ENCODE measurements around the gene CPLX4.

CPLX4 gene

DNA sequence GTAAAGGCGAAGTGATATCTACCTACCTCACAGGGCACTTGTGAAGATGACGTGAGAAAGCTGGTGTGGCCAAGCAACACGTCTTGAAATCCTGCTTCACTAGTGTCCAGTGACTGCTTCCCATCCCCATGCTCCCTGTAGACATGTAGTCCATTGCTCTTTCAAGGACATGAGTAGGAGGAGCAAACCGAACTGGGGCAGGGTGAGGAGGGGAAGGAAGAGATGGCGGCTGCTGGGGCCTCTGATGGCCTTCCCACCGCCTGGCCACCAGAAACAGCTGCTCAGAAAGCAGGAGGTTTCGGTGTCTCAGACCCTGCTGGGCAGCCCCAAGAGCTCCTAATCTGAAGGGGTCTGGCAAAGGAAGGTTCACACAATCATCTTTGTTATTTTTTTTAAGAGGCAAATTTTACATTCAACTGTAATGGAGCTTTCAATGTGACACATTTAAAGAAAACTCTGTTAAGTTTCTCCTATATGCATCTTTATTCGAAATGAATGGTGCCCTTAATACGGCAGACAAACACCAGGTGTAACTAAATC, 14.7 kb downstream of the CPLX4 start:
- no peak for DNase-seq (ENCODE audit: low spot score)
- TF ChIP-seq, protein P1, sequence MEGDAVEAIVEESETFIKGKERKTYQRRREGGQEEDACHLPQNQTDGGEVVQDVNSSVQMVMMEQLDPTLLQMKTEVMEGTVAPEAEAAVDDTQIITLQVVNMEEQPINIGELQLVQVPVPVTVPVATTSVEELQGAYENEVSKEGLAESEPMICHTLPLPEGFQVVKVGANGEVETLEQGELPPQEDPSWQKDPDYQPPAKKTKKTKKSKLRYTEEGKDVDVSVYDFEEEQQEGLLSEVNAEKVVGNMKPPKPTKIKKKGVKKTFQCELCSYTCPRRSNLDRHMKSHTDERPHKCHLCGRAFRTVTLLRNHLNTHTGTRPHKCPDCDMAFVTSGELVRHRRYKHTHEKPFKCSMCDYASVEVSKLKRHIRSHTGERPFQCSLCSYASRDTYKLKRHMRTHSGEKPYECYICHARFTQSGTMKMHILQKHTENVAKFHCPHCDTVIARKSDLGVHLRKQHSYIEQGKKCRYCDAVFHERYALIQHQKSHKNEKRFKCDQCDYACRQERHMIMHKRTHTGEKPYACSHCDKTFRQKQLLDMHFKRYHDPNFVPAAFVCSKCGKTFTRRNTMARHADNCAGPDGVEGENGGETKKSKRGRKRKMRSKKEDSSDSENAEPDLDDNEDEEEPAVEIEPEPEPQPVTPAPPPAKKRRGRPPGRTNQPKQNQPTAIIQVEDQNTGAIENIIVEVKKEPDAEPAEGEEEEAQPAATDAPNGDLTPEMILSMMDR (IDR thresholded peaks at IDR 0.05; ENCODE audit: extremely low read depth, insufficient read depth, missing control alignments): no peak
- in situ Hi-C loops (cut with MboI; ENCODE audit: low pct_unique_long_range_greater_than_20kb, low sequenced_read_pairs, unreplicated experiment): no loop called here

DNA sequence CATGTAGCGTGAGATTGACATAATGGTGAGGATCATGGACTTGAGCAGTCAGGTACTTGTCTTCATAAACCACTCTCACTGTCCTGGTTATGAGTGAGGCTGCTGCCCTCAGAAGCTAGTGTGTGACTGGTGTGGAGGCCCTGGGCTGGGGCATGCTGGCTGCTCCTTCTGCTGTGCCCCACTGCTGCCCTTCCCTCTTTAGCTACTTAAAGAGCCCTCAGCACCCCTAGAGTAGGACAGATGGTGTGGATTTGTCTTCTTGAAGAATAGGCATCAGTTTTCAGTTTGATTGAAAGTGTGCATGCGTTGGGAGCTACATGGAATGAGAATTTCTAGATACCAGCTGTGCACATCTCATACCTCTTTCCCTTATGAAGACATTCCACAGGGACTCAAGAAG, 15.4 kb downstream of the CPLX4 start:
- in situ Hi-C loops (cut with MboI; ENCODE audit: low pct_unique_long_range_greater_than_20kb, low sequenced_read_pairs, unreplicated experiment): no loop called here
- TF ChIP-seq, protein P1 (IDR thresholded peaks at IDR 0.05; ENCODE audit: extremely low read depth, insufficient read depth, missing control alignments): no peak
- DNase-seq (ENCODE audit: low spot score): no peak

DNA sequence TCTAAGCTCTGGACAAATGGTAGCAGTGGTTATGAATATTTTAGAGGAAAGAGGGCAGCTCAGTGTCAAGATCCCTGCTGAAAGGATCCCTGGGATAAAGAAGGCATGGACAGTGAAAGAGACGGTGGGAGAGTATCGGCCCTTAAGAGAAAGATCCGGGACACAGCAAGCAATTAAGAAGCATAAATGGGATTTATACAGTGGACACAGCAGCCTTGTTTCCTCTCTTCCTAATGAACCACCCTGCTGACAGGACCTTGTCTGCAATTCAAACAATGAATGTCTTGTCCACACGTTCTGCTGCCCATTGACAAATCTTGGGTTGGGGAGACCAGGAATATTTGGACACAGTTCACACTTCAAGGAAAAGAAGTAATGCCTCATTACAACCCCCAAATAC, 16.5 kb downstream of the CPLX4 start:
- TF ChIP-seq, protein P1 (IDR thresholded peaks at IDR 0.05; ENCODE audit: extremely low read depth, insufficient read depth, missing control alignments): no peak
- DNase-seq (ENCODE audit: low spot score): no peak
- in situ Hi-C loops (cut with MboI; ENCODE audit: low pct_unique_long_range_greater_than_20kb, low sequenced_read_pairs, unreplicated experiment): no loop called here

DNA sequence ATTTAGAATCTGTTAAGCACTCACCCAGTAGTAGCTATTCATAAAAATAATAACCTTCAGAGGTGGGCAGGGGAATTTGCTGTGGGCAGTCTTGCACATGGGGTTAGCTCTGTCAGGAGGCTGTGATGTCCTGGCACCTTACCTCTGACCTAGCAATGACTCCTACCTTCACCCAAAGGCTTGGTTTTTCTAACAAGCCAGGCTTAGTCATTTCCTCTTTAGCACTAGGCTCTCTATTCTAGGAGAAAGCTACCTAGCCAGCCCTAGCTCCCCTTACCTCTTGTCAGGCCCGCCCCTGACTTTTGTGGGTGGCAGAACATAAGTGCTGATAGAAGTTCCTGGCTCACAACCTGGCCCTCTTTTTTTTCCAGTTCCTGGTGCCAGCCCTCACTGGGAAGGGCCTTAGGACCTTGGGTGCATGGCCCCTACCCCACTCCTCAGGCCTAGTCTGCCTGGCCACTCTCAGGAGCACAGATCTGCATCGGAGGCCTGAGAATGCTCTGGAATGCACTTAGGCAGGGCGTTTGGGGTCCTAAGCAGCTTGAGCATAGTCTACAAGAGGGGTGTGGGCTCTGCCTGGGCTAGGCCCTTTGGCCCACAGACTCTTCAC, 17.7 kb downstream of the CPLX4 start:
- TF ChIP-seq, protein P1 (IDR thresholded peaks at IDR 0.05; ENCODE audit: extremely low read depth, insufficient read depth, missing control alignments): no peak
- DNase-seq (ENCODE audit: low spot score): no peak
- in situ Hi-C loops (cut with MboI; ENCODE audit: low pct_unique_long_range_greater_than_20kb, low sequenced_read_pairs, unreplicated experiment): no loop called here

DNA sequence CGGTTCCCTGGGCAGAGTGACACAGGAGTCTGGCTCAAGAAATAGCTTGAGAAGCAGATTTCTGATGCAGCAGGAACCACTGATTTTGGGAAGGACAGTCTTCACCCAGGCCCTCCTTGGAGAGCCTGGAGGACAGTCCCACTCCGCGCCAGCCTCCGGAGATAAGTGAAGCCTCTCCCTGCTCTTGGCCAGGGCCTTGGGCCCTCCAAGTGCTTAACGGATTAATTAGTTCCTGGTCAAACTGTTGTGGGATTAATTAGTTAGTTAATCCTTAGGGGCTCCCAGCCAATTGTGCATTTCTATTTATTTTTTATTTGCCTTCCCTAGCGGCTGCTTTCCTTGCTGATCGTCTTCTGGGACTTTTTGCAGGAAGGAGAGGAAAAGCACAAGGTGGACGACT, 19.6 kb downstream of the CPLX4 start:
- TF ChIP-seq, protein P1 (IDR thresholded peaks at IDR 0.05; ENCODE audit: extremely low read depth, insufficient read depth, missing control alignments): no peak

DNA sequence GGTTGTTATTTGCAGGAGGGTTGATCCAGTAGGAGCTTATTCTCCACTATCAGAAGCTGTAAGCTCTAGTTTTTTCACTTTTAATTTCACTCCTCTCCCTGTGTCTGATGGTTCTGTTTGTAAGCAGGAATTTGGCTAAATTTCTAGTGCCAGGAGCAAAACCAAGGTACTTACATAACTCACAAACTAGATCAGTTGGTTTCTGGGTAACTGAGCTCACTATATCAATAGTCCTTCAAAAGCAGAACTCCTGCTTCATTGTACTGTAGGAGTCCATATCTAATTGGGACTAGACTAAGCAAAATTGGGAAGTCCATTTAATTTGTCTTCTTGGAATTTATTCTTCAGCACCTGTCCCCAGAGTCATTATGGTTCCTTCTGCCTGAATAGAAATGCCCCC, 25.1 kb downstream of the CPLX4 start:
- TF ChIP-seq, protein P1 (IDR thresholded peaks at IDR 0.05; ENCODE audit: extremely low read depth, insufficient read depth, missing control alignments): no peak
- DNase-seq (ENCODE audit: low spot score): no peak
- in situ Hi-C loops (cut with MboI; ENCODE audit: low pct_unique_long_range_greater_than_20kb, low sequenced_read_pairs, unreplicated experiment): no loop called here

More for the DNA sequence above, 19.6 kb downstream of the CPLX4 start:
- in situ Hi-C loops (cut with MboI; ENCODE audit: low pct_unique_long_range_greater_than_20kb, low sequenced_read_pairs, unreplicated experiment): no loop called here
- no peak for DNase-seq (ENCODE audit: low spot score)
